Measurements from ENCODE around the gene EPHA3.

GRCh38 chr3:89362496-89362895 is 255.1 kb downstream of the EPHA3 start:
- TF ChIP-seq CTCF (IDR thresholded peaks at IDR 0.05; ENCODE audit: low read depth, low read length, missing input control) (no peak), SP1 (IDR thresholded peaks at IDR 0.05) (no peak), JUND (IDR thresholded peaks at IDR 0.05) (no peak), HNF4A (conservative IDR thresholded peaks at IDR 0.05) (no peak)
- TF ChIP-seq, protein P1, sequence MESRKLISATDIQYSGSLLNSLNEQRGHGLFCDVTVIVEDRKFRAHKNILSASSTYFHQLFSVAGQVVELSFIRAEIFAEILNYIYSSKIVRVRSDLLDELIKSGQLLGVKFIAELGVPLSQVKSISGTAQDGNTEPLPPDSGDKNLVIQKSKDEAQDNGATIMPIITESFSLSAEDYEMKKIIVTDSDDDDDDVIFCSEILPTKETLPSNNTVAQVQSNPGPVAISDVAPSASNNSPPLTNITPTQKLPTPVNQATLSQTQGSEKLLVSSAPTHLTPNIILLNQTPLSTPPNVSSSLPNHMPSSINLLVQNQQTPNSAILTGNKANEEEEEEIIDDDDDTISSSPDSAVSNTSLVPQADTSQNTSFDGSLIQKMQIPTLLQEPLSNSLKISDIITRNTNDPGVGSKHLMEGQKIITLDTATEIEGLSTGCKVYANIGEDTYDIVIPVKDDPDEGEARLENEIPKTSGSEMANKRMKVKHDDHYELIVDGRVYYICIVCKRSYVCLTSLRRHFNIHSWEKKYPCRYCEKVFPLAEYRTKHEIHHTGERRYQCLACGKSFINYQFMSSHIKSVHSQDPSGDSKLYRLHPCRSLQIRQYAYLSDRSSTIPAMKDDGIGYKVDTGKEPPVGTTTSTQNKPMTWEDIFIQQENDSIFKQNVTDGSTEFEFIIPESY (IDR thresholded peaks at IDR 0.05), result no peak
- TF ChIP-seq, protein P2, sequence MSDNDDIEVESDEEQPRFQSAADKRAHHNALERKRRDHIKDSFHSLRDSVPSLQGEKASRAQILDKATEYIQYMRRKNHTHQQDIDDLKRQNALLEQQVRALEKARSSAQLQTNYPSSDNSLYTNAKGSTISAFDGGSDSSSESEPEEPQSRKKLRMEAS (IDR thresholded peaks at IDR 0.05), result no peak

Data from liver (tissue), 3 donors.